Peyer's patch (tissue), 4 donors: ENCODE data around the gene MNX1. TPM values are rescaled to one million over a fixed set of nuclear protein-coding genes. Genes with fewer than 3 reads are reported as not detected.
A peak's percentile ranks its signal among the peaks of the same experiment; 100 is the strongest.

Source experiments
- DNase-seq, 3 donors: peaks; one replicate each; pipeline ENCODE4 v3.0.0-alpha.2; 2017 to 2019
- H3K27ac ChIP-seq, 4 donors: fragments of 200-600 bp; sonication (generic); one replicate each; pipeline ENCODE4 v1.5.1; 2016 to 2019
- H3K27me3 ChIP-seq, 2 donors: fragments of 200-600 bp; sonication (generic); one replicate each; pipeline ENCODE4 v1.5.1; 2019
- H3K36me3 ChIP-seq, 3 donors: fragments of 200-600 bp; sonication (generic); one replicate each; pipeline ENCODE4 v1.5.1; 2016 to 2019
- H3K4me1 ChIP-seq, 4 donors: fragments of 200-600 bp; sonication (generic); one replicate each; pipeline ENCODE4 v1.5.1; 2016 to 2019
- H3K4me3 ChIP-seq, 4 donors: fragments of 200-600 bp; sonication (generic); 1 replicate in 3 of 4; 2 replicates in 1 of 4; pipeline ENCODE4 v1.5.1; 2016 to 2019; ENCODE audit warnings: mild to moderate bottlenecking in 1 of 4
- H3K9me3 ChIP-seq, 4 donors: fragments of 200-600 bp; sonication (generic); one replicate each; pipeline ENCODE4 v1.5.1; 2016 to 2019; ENCODE audit warnings: mild to moderate bottlenecking in 1 of 4
- CTCF ChIP-seq, 6 experiments: fragments of 450-650 bp in 4 of 6; fragments of 200-600 bp in 2 of 6; sonication (generic) in 1 of 6; IDR thresholded peaks; one replicate each; pipeline ENCODE4 v1.5.1; 2017 to 2019; ENCODE audit warnings: antibody characterized with exemption in 6 of 6, mild to moderate bottlenecking in 3 of 6, moderate library complexity in 1 of 6
- POLR2A ChIP-seq, 2 donors: fragments of 450-650 bp; IDR thresholded peaks; one replicate each; pipeline ENCODE4 v1.5.1; 2017; ENCODE audit warnings: antibody characterized with exemption in 2 of 2, mild to moderate bottlenecking in 2 of 2, moderate library complexity in 2 of 2
- total RNA-seq, 4 donors: library from RNA; depleted of rRNA; stranded (reverse); fragments of >200 nt; gene quantifications; one replicate each; pipeline ENCODE4 v1.1.0, GENCODE V29; 2016

Gene MNX1
- total RNA-seq, 4 donors from 2014 or later, result 7.4 to 41.9 (median 16.9) TPM

DNA sequence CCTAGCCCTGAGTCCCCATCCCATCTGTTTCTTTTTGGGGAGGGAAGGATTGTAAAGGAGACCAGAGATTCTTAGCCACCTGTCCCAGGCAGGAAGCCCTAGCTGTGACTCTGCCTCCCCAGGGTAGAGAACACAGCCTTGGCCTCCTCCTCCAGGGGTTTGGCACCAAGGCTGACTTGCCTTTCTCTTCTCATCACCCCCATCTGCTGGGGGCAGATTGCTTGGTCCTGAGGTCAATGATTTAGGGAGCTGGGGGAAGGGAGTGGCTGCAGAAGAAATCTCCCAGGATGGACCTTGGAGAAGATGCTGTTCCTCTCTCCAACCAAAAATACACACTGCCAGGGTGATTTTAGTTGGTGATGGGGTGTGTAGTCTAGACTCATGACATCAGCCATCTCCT, 2.6 kb upstream of the MNX1 start:
- H3K27ac ChIP-seq, result no peak overlapping the region
- peaks cover 0 to 5% (median 0%) of the 10 kb centered on the region in 4 donors for H3K9me3 ChIP-seq

GRCh38 chr7:157012113-157012547, 1.7 kb upstream of the MNX1 start:
- TF ChIP-seq POLR2A (IDR thresholded peaks at IDR 0.05) (no peak), CTCF (IDR thresholded peaks at IDR 0.05) (no peak)
- no peak overlapping the region for H3K27ac ChIP-seq
- DNase-seq, result no peak
- no peaks in the 10 kb centered on the region for H3K9me3 ChIP-seq
- peaks cover 0 to 44% of the 10 kb centered on the region in 2 donors for H3K27me3 ChIP-seq
- H3K4me1 ChIP-seq, result peaks cover 0 to 23% (median 5%) of the 10 kb centered on the region in 4 donors
- H3K36me3 ChIP-seq, result no peaks in the 10 kb centered on the region
- H3K4me3 ChIP-seq, result no peak overlapping the region

More for the DNA sequence above, 2.6 kb upstream of the MNX1 start:
- no peaks in the 10 kb centered on the region for H3K36me3 ChIP-seq
- H3K27me3 ChIP-seq, result peaks cover 0 to 54% of the 10 kb centered on the region in 2 donors
- H3K4me3 ChIP-seq, result no peak overlapping the region
- H3K4me1 ChIP-seq, result peaks cover 0 to 23% (median 5%) of the 10 kb centered on the region in 4 donors
- peak in 1 of 3 donors; percentile 21 for DNase-seq
- no peak for TF ChIP-seq CTCF (IDR thresholded peaks at IDR 0.05)
- no peak for TF ChIP-seq POLR2A (IDR thresholded peaks at IDR 0.05)

DNA sequence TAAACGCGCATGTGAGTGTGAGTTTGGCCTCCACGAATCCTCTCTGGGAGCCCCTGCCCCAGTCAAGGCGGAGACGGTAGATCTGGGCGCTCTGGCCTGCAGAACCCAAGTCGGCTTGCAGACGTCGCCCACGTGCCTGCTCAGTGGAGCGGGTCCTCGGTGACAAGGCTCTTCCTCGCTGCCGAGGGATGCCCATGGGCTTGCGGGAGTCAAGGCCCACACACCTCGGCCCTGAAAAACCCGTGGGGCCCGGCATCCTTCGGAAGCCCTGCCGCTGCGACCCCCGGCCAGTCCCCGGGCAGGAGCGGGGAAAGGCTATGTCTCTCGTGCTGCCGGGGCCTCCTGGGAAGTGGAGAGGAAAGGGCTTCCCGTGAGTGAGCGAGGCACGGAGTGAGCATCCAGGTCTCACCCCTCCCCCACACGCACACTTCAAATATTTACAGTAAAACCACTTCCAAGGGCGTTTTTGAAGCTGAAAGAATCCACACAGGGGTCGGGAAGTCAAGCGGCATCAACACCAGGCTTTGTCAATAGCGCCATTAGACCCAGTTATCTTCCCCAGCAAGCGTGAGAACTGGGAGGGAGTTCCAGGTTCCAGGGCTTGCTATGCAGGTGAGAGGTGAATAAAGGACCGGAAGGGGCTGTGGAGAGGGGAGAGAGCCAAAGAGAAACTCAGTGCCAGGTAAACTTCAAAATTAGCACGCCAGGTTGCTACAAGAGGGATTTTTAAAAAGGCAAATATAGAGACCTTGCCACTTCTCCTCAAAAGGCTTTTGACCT, 1.1 kb upstream of the MNX1 start:
- DNase-seq, result peak in 1 of 3 donors; percentile 44
- peaks cover 0 to 28% (median 5%) of the 10 kb centered on the region in 4 donors for H3K4me1 ChIP-seq
- H3K4me3 ChIP-seq, result peak overlapping the region; percentile 44 to 78 (median 66)
- H3K27me3 ChIP-seq, result peaks cover 0 to 39% of the 10 kb centered on the region in 2 donors
- no peaks in the 10 kb centered on the region for H3K9me3 ChIP-seq
- peak overlapping the region in 2 of 4 donors; percentile 76 to 87 for H3K27ac ChIP-seq
- H3K36me3 ChIP-seq, result no peaks in the 10 kb centered on the region
- TF ChIP-seq CTCF (IDR thresholded peaks at IDR 0.05) (no peak), POLR2A (IDR thresholded peaks at IDR 0.05) (no peak)

- TF ChIP-seq CTCF (IDR thresholded peaks at IDR 0.05) (no peak), POLR2A (IDR thresholded peaks at IDR 0.05) (no peak)
- DNase-seq, result peak in 1 of 3 donors; percentile 14
- Histone ChIP-seq H3K9me3 (no peaks in the 10 kb centered on the region), H3K4me3 (peak overlapping the region; percentile 44 to 78 (median 66)), H3K36me3 (no peaks in the 10 kb centered on the region), H3K4me1 (peaks cover 0 to 42% (median 6%) of the 10 kb centered on the region in 4 donors), H3K27ac (peak overlapping the region in 3 of 4 donors; percentile 76 to 90 (median 83)), H3K27me3 (peaks cover 0 to 31% of the 10 kb centered on the region in 2 donors)
Observed at GRCh38 chr7:157009778-157010587, 480 bp downstream of the MNX1 start.

DNA sequence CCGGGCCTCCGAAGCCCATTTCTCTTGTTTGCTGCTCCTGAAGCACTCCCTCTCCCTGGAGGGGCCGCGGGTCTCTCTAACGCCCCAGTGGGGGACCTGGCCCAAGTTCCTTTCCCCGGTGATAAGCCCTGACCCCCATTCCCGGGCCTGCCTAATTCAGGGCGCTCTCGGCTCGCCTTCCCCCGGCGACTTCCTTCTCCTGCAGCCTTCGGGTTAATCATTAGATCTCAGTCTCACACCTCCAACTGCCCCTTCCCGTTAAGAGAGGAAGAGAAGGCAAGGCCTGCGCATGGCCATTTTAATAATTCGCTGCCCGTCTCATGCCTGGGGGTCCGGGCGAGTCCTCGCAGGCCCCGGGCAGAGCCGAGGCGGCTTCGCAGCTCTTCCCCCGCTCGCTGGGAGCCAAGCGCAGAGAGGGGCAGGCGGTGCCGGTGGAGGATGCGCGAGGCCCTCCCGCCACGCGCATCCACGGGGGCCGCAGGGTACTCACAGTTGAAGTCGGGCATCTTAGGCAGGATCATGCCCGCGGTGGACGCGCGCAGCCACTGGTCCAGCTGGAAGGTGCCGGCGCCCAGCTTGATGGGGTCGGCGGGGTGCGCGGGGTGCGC, 1.2 kb downstream of the MNX1 start:
- TF ChIP-seq POLR2A (IDR thresholded peaks at IDR 0.05) (peak; percentile 46 to 70), CTCF (IDR thresholded peaks at IDR 0.05) (no peak)
- DNase-seq, result peak in 2 of 3 donors; percentile 71 to 78
- Histone ChIP-seq H3K36me3 (no peaks in the 10 kb centered on the region), H3K4me3 (peak overlapping the region; percentile 24 to 71 (median 50)), H3K27me3 (peaks cover 0 to 34% of the 10 kb centered on the region in 2 donors), H3K4me1 (peaks cover 0 to 49% (median 6%) of the 10 kb centered on the region in 4 donors), H3K9me3 (no peaks in the 10 kb centered on the region), H3K27ac (peak overlapping the region in 3 of 4 donors; percentile 74 to 90 (median 83))
